Ovary (tissue), 9 donors: ENCODE results near the gene ZFHX2. TPM values are rescaled to one million over a fixed set of nuclear protein-coding genes. Genes with fewer than 3 reads are reported as not detected.
A peak's percentile ranks its signal among the peaks of the same experiment; 100 is the strongest.

Source experiments
- DNase-seq, 5 donors: peaks; one replicate each; pipeline ENCODE4 v3.0.0-alpha.2; 2019 to 2020
- H3K27ac ChIP-seq, 2 donors: fragments of 200-600 bp; one replicate each; pipeline versions ENCODE4 v1.5.1 to v1.8.0; 2019 to 2022
- H3K27me3 ChIP-seq: fragments of 200-600 bp; one replicate; pipeline ENCODE4 v1.8.0; 2022
- H3K36me3 ChIP-seq: fragments of 200-600 bp; sonication (generic); one replicate; pipeline ENCODE4 v1.5.1; 2019
- H3K4me1 ChIP-seq: one replicate; pipeline ENCODE4 v1.8.1; 2013; ENCODE audit warnings: mild to moderate bottlenecking, moderate library complexity; ENCODE audit not compliant: insufficient read depth
- H3K4me3 ChIP-seq: fragments of 200-600 bp; sonication (generic); one replicate; pipeline ENCODE4 v1.5.1; 2017
- H3K9me3 ChIP-seq, 2 donors: fragments of 200-600 bp in 1 of 2; sonication (generic) in 1 of 2; one replicate each; pipeline versions ENCODE4 v1.5.1 to v1.8.1; 2013 to 2019; ENCODE audit warnings: mild to moderate bottlenecking in 1 of 2, moderate library complexity in 1 of 2
- EP300 ChIP-seq: sonication (generic); formaldehyde crosslinking; IDR thresholded peaks from one replicate; pipeline ENCODE4 v1.6.1; 2017; ENCODE audit warnings: antibody characterized with exemption
- POLR2A ChIP-seq: fragments of 450-650 bp; IDR thresholded peaks from one replicate; pipeline ENCODE4 v1.6.1; 2017; ENCODE audit warnings: antibody characterized with exemption, mild to moderate bottlenecking, moderate library complexity
- whole genome bisulfite sequencing, 3 donors: extraction: QIAGEN DNeasy Blood & Tissue Kit in 1 of 3; methylation state at CpG; one replicate each; pipeline versions ENCODE4 v1.1.5 to v1.1.7; 2013 to 2017; 5-methylcytosine and 5-hydroxymethylcytosine counted together
- intact Hi-C, 4 donors: fragments of 100-400 bp; cut with DNase I; formaldehyde crosslinking; loops; one replicate each; pipeline versions ENCODE4 v1.11.0 to v1.15.1; 2022 to 2023
- polyA plus RNA-seq, 2 donors: library from polyadenylated mRNA; stranded (reverse); fragments of 200-250 nt in 1 of 2; fragments of 350-450 nt in 1 of 2; fragmentation: Illumina TruSeq in 1 of 2; extraction: RNeasy Lipid Tissue Mini Kit (QIAGEN cat#74804) in 1 of 2; gene quantifications; one replicate each; pipeline ENCODE4 v1.2.3, GENCODE V29; 2013 to 2014
- total RNA-seq, 7 donors: library from RNA; depleted of rRNA in 2 of 7; stranded (reverse); fragments of >200 nt in 2 of 7; fragmentation: NEBNext Ultra II Directional in 3 of 7; extraction: Animal tissue kit (Norgen Biotek cat#: 25700) in 3 of 7; gene quantifications; one replicate each; pipeline versions ENCODE4 v1.1.0 to v1.2.4, GENCODE V29; 2016 to 2023
- TF ChIP-seq, protein P1 (sequence below), 3 donors: fragments of 450-650 bp in 2 of 3; fragments of 200-600 bp in 1 of 3; IDR thresholded peaks; one replicate each; pipeline versions ENCODE4 v1.5.1 to v1.8.0; 2016 to 2022; ENCODE audit warnings: antibody characterized with exemption in 3 of 3, mild to moderate bottlenecking in 1 of 3
- donor health status: DM: no; HTN: no; CAD: no; lungs with moderate emphysema.
- donor health status: DM: no; HTN: no; CAD: no.
- donor health status: Bipolar disorder and iron deficiency.
- donor health status: DM: yes; HTN: yes; CAD: no.
- donor health status: DM: no; HTN: no; CAD: no.
- donor health status: DM: yes; HTN: yes; CAD: no.

Gene ZFHX2
- total and polyA plus RNA-seq, 9 donors: 0.34 to 2.3 (median 1.1) TPM

DNA sequence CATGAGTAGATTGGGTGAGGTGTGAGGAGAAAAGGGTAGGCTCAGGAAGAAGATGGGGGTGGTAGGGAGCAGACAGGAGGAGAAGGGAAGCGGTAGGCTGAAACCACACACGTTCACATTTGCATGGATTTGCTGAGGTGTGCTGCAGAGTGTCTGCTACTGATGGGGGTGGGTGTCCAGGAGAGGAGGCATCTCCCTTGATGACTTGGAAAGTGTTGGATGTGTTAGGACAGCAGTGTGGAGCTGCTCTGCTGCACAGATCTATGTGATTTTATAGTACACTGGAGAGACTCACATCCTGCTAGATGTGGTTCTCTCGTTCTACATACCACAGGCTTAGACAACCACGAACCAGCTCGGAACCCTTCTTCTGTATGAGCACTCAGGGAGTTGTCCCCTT is 9.3 kb downstream of the ZFHX2 start:
- Histone ChIP-seq H3K4me1 (no peaks in the 10 kb centered on the region), H3K27ac (no peak overlapping the region), H3K4me3 (no peak overlapping the region), H3K9me3 (no peaks in the 10 kb centered on the region), H3K36me3 (no peaks in the 10 kb centered on the region), H3K27me3 (no peaks in the 10 kb centered on the region)
- DNase-seq: no peak
- intact Hi-C loops: loop anchor here in 1 of 4 donors (5.0 kb wide), 1 partner anchor 60 kb away; no protein-coding TSS in a partner anchor
- TF ChIP-seq EP300: no peak
- TF ChIP-seq POLR2A: no peak
- TF ChIP-seq, protein P1, sequence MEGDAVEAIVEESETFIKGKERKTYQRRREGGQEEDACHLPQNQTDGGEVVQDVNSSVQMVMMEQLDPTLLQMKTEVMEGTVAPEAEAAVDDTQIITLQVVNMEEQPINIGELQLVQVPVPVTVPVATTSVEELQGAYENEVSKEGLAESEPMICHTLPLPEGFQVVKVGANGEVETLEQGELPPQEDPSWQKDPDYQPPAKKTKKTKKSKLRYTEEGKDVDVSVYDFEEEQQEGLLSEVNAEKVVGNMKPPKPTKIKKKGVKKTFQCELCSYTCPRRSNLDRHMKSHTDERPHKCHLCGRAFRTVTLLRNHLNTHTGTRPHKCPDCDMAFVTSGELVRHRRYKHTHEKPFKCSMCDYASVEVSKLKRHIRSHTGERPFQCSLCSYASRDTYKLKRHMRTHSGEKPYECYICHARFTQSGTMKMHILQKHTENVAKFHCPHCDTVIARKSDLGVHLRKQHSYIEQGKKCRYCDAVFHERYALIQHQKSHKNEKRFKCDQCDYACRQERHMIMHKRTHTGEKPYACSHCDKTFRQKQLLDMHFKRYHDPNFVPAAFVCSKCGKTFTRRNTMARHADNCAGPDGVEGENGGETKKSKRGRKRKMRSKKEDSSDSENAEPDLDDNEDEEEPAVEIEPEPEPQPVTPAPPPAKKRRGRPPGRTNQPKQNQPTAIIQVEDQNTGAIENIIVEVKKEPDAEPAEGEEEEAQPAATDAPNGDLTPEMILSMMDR (IDR thresholded peaks at IDR 0.05): no peak
- WGBS, 3 donors: 72 to 84% (median 80%) methylated on average over 5 of the region's 5 CpGs

DNA sequence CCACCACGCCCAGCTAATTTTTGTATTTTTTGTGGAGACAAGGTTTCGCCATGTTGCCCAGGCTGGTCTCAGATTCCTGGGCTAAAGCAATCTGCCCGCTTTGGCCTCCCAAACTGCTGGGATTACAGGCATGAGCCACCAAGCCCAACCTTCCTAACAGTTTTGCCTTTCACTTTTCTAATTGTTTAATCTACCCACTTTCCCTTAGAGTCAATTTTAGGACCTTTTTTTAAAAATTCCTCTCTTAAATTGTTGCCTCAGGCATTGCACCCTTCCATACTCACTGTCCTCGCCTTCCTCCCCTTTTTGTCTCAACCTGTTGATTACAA is 11.5 kb downstream of the ZFHX2 start:
- Histone ChIP-seq H3K4me3 (no peak overlapping the region), H3K9me3 (no peaks in the 10 kb centered on the region), H3K27ac (no peak overlapping the region), H3K4me1 (no peaks in the 10 kb centered on the region), H3K36me3 (no peaks in the 10 kb centered on the region), H3K27me3 (no peaks in the 10 kb centered on the region)
- intact Hi-C loops: loop anchor here in 1 of 4 donors (5.0 kb wide), 1 partner anchor 58 kb away; no protein-coding TSS in a partner anchor
- DNase-seq: no peak
- 86 to 91% (median 87%) methylated on average over 4 of the region's 4 CpGs for WGBS, 3 donors
- TF ChIP-seq, protein P1 (IDR thresholded peaks at IDR 0.05): no peak
- TF ChIP-seq EP300 (no peak), POLR2A (no peak)

DNA sequence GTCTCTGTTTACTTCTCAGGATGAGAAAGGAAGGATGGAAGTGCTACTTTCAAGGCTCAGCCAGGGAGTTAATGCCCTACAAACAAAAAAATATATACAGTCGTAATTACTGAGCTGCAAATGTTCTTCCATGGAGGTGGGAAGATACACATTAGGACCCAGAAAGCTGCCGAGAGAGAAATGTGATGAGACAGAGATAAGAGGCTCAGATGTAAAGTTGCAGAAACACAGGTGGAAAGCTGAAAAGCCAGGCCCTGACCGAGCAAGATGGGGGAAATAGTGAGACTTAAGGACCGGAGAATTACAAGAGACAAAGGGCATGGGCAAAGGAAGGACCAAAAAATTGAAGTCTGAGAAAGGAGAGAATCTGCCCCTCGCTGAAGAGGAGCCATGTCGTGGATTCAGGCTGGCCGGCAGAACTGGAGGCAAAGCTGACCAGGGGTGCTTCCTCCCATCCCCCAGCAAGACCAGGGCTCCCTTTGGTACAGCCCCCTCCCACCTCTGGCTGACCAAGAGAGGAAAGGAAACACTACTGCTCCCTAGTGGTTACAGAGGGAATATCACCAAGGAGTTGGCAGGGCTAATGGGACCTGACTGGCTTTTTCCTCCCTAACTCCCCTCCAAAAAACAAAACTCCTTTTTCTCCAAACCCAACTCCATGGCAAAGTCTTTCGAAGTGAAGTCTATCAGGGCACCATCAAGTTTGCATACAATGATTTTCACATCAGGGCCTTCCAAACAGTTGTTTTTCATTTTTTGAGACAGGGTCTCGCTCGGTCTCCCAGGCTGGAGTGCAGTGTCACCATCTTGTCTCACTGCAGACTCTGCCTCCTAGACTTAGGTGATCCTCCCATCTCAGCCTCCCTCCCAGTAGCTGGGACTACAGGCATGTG is 12.1 kb downstream of the ZFHX2 start:
- no peak for TF ChIP-seq POLR2A
- TF ChIP-seq, protein P1 (IDR thresholded peaks at IDR 0.05): peak; percentile 42 to 55 (median 42)
- no peaks in the 10 kb centered on the region for H3K4me1 ChIP-seq
- H3K9me3 ChIP-seq: no peaks in the 10 kb centered on the region
- intact Hi-C loops: loop anchor here in 3 of 4 donors (5.0 to 10.0 kb wide), 2 partner anchors 55 to 57 kb away; no protein-coding TSS in a partner anchor
- H3K4me3 ChIP-seq: no peak overlapping the region
- DNase-seq: peak in 1 of 5 donors; percentile 40
- WGBS, 3 donors: 37 to 42% (median 38%) methylated on average over 10 of the region's 10 CpGs
- no peaks in the 10 kb centered on the region for H3K36me3 ChIP-seq
- H3K27ac ChIP-seq: no peak overlapping the region
- H3K27me3 ChIP-seq: no peaks in the 10 kb centered on the region

DNA sequence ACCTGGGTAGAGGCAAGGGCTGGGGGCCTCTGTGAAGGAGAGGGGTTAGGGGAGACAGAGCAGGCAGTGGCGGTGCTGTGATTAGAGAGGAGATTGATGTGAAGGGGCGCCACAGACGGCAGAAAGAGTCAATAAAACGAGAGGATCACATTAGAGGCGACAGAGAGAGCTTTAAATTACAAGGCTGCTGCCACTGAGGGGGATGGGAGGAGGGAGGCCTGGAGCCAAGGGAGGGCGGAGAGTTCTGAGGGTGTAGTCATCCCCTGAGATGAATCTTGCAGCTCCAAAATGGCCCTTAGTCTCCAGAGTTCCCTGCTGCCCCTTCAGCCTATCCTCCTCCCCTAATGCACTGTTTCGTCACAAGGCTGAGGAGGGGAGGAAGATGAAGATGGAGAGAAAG is 12.8 kb downstream of the ZFHX2 start:
- Histone ChIP-seq H3K27ac (no peak overlapping the region), H3K4me3 (no peak overlapping the region), H3K36me3 (no peaks in the 10 kb centered on the region), H3K27me3 (no peaks in the 10 kb centered on the region), H3K9me3 (no peaks in the 10 kb centered on the region), H3K4me1 (no peaks in the 10 kb centered on the region)
- TF ChIP-seq POLR2A (no peak), EP300 (no peak)
- TF ChIP-seq, protein P1 (IDR thresholded peaks at IDR 0.05): no peak
- DNase-seq: no peak
- intact Hi-C loops: loop anchor here in 2 of 4 donors (5.0 to 10.0 kb wide), 2 partner anchors 54 to 56 kb away; no protein-coding TSS in a partner anchor
- 36 to 46% (median 43%) methylated on average over 7 of the region's 7 CpGs for WGBS, 3 donors
